Activated CD8-positive, alpha-beta T cell treated with anti-CD3 and anti-CD28 coated beads for 36 hours (primary cell): ENCODE measurements around the gene SRCIN1. TPM values are rescaled to one million over a fixed set of nuclear protein-coding genes. Genes with fewer than 3 reads are reported as not detected.

Source experiments
- ATAC-seq: fragments of 200-7000 bp; cut with Tn5 transposase; one replicate; pipeline ENCODE4 v1.10.0; 2021; ENCODE audit warnings: mild to moderate bottlenecking, moderate library complexity
- CTCF ChIA-PET: fragments of 350-600 bp; sonication (Branson Sonifier 250); formaldehyde crosslinking; loops from one replicate; lab custom pipeline; 2021; ENCODE audit warnings: antibody characterized with exemption; lab: Charles Lee
- POLR2A ChIA-PET: fragments of 350-600 bp; sonication (Branson Sonifier 250); formaldehyde crosslinking; loops from one replicate; lab custom pipeline; 2021; ENCODE audit warnings: antibody characterized with exemption; lab: Charles Lee
- DNase-seq: peaks from one replicate; pipeline ENCODE4 v3.0.0-alpha.2; 2020
- H3K27ac Mint-ChIP-seq: one replicate; pipeline ENCODE4 v1.8.0; 2021; ENCODE audit warnings: mild to moderate bottlenecking, mixed read lengths
- H3K27me3 Mint-ChIP-seq: one replicate; pipeline ENCODE4 v1.8.0; 2021; ENCODE audit warnings: mixed read lengths
- H3K36me3 Mint-ChIP-seq: one replicate; pipeline ENCODE4 v1.8.0; 2021; ENCODE audit warnings: low read depth, mixed read lengths
- H3K4me1 Mint-ChIP-seq: one replicate; pipeline ENCODE4 v1.8.0; 2021; ENCODE audit warnings: low read depth, mixed read lengths
- H3K4me3 Mint-ChIP-seq: one replicate; pipeline ENCODE4 v1.8.0; 2021; ENCODE audit warnings: mild to moderate bottlenecking, moderate library complexity, mixed read lengths
- H3K9me3 Mint-ChIP-seq: one replicate; pipeline ENCODE4 v1.8.0; 2021; ENCODE audit warnings: mixed read lengths
- intact Hi-C: fragments of 100-400 bp; cut with micrococcal nuclease; formaldehyde crosslinking; loops from one replicate; pipeline ENCODE4 v1.10.0; 2022
- total RNA-seq, 2 experiments: library from RNA; stranded (reverse); gene quantifications; one replicate each; pipeline ENCODE4 v1.2.3, GENCODE V29; 2021
- TF ChIP-seq, protein P1 (sequence below): fragments of 200-600 bp; IDR thresholded peaks from one replicate; pipeline ENCODE4 v1.8.0; 2022; ENCODE audit warnings: antibody characterized with exemption, mild to moderate bottlenecking

SRCIN1 gene
- total RNA-seq, 2 experiments from 2014 or later, result 0.74 to 1.1 TPM

DNA sequence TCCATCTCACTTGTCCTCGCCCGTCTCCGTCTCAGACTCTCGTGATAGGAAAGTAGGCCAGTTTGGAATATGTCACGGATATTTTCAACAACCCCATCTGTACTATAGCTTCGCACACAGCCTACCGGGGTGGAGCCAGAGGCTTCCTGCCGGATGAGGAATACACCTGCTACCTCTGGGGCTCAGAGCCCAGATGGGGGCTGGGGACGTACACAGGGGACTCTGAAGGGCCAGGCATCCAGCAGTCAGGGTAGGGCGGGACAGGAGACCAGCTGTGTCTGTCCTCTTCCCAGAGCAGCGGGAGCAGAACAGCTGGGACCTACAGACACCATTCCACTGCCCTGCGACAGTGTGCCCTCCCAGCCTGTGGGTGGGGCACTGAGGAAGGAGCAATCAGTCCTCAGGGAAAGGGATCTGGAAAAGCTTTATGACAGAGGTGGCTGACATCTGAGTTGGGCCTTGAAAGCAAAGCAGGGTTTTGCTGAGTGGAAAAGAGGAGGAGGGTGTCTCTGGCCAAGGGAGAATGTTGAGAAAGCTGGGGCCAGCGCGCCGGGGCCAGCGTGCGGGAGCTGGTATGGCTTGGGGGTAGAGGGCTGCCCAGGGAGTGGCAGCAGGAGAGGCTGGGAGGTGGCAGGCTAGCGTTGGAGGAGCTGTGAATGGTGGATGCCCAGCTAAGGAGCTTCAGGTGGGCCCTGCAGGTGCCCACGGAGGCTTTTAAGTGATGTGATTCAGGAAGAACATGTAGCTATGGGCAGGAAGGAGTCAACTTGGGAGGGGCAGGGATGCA is 11.5 kb upstream of the SRCIN1 start:
- ATAC-seq (no peak), DNase-seq (no peak)
- Mint-ChIP-seq H3K27ac (no peak overlapping the region), H3K36me3 (no peaks in the 10 kb centered on the region), H3K9me3 (no peaks in the 10 kb centered on the region), H3K4me3 (no peak overlapping the region), H3K4me1 (no peaks in the 10 kb centered on the region), H3K27me3 (peaks cover 24% of the 10 kb centered on the region)
- ChIA-PET CTCF (interaction anchor here (1.0 to 2.8 kb wide), 6 partner anchors 10 to 107 kb away, joined by 3 to 8 read pairs (median 4); no protein-coding TSS in a partner anchor), POLR2A (no interaction called here)
- TF ChIP-seq, protein P1, sequence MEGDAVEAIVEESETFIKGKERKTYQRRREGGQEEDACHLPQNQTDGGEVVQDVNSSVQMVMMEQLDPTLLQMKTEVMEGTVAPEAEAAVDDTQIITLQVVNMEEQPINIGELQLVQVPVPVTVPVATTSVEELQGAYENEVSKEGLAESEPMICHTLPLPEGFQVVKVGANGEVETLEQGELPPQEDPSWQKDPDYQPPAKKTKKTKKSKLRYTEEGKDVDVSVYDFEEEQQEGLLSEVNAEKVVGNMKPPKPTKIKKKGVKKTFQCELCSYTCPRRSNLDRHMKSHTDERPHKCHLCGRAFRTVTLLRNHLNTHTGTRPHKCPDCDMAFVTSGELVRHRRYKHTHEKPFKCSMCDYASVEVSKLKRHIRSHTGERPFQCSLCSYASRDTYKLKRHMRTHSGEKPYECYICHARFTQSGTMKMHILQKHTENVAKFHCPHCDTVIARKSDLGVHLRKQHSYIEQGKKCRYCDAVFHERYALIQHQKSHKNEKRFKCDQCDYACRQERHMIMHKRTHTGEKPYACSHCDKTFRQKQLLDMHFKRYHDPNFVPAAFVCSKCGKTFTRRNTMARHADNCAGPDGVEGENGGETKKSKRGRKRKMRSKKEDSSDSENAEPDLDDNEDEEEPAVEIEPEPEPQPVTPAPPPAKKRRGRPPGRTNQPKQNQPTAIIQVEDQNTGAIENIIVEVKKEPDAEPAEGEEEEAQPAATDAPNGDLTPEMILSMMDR, result no peak
- intact Hi-C loops, result no loop called here

DNA sequence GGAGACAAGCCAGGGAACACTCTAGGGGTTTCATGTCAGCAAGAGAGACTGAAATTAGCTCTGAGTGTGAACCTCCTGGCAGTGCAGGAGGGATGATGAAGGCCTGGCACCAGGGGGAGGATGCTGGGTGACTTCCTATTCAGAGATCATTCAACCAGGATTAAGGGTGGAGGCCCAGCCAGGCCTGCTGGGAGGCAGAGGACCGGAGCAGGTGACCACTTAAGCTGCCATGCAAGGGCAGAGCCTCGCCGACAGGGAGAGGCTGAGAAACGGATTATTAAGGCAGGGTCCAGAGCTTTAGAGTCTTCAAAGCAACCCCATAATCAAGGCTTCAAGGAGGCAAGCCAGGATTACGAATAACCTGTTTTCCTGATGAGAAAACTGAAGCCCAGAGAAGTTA is 10.6 kb upstream of the SRCIN1 start:
- ATAC-seq, result no peak
- DNase-seq, result no peak
- Mint-ChIP-seq H3K27me3 (peaks cover 28% of the 10 kb centered on the region), H3K9me3 (no peaks in the 10 kb centered on the region), H3K4me3 (no peak overlapping the region), H3K27ac (no peak overlapping the region), H3K4me1 (no peaks in the 10 kb centered on the region), H3K36me3 (no peaks in the 10 kb centered on the region)
- TF ChIP-seq, protein P1, result no peak
- intact Hi-C loops, result no loop called here
- ChIA-PET CTCF (interaction anchor here (1.5 to 2.8 kb wide), 3 partner anchors 10 to 51 kb away, joined by 5 to 8 read pairs (median 7); no protein-coding TSS in a partner anchor), POLR2A (no interaction called here)

DNA sequence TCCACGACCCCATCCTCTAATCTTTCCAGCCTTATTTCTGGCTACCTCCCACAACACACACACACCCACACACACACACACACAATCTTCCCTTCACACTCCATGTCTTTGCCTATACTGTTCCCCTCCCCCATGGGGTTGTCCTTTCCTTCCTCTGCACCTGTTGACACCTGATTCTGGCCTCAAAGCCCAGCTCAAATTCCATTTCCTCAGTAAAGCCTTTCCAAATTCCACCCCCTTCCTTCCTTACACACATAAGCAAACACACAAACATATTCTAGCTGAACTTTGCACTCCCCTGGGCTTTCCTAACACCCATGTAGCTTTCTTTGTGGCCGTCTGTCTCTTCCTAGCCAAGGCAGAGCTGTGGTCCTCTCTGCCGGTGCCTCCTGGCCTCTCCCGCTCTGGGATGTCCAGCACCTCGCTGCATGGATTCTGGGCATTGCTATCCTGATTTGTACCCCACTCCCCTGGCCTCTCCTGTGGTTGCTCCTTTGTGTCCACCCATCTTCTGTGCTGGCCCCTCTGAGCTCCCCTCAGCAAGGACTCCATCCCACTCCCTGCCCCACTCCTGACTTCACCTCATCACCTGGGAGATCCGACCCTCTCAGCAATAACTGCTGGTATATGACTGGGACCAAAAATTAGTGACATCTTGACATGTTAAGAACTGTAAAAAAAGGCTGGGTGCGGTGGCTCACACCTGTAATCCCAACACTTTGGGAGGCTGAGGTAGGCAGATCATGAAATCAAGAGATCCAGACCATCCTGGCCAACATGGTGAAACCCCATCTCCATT is 8.4 kb upstream of the SRCIN1 start:
- ChIA-PET POLR2A (no interaction called here), CTCF (interaction anchor here (0.9 to 1.4 kb wide), 3 partner anchors 9 to 24 kb away, joined by 3 to 4 read pairs (median 3); partner anchors contain the start of gene SRCIN1)
- ATAC-seq (no peak), DNase-seq (no peak)
- intact Hi-C loops, result no loop called here
- no peaks in the 10 kb centered on the region for H3K9me3 Mint-ChIP-seq
- no peaks in the 10 kb centered on the region for H3K36me3 Mint-ChIP-seq
- no peak overlapping the region for H3K27ac Mint-ChIP-seq
- no peaks in the 10 kb centered on the region for H3K4me1 Mint-ChIP-seq
- peaks cover 27% of the 10 kb centered on the region for H3K27me3 Mint-ChIP-seq
- H3K4me3 Mint-ChIP-seq, result no peak overlapping the region
- TF ChIP-seq, protein P1, result no peak

DNA sequence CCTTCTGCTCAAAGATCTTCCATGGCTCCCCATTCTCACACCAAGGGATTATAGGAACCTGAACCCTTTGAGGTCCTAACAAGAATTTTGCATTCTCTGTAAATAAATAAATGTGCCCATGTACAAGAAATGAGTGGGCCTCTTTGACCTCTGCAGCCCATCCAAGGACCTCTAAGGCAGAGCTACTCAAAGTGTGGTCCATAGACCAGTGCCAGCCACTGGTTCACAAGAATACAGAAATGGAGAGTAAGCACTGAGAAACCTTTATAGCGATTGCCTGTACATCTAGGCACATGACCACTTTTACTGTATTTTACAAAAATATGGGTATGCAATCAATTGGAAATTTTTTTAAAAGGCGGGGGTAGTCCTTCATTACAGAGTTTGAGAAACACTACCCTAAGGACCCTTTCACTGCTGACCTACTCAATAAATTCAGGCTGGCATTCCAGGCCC is 7.8 kb upstream of the SRCIN1 start:
- POLR2A ChIA-PET, result no interaction called here
- intact Hi-C loops, result no loop called here

More for the DNA sequence above, 7.8 kb upstream of the SRCIN1 start:
- H3K27me3 Mint-ChIP-seq, result peaks cover 33% of the 10 kb centered on the region
- TF ChIP-seq, protein P1, result no peak
- ATAC-seq (no peak), DNase-seq (no peak)
- H3K36me3 Mint-ChIP-seq, result no peaks in the 10 kb centered on the region
- H3K27ac Mint-ChIP-seq, result no peak overlapping the region
- no peaks in the 10 kb centered on the region for H3K9me3 Mint-ChIP-seq
- CTCF ChIA-PET, result interaction anchor here (0.9 to 1.4 kb wide), 3 partner anchors 8 to 24 kb away, joined by 3 to 4 read pairs (median 3); partner anchors contain the start of gene SRCIN1
- H3K4me1 Mint-ChIP-seq, result no peaks in the 10 kb centered on the region
- no peak overlapping the region for H3K4me3 Mint-ChIP-seq
